Germinal center (tissue), 1 donor: ENCODE results near the gene PCF11.

Experiments used
- DNase-seq: peaks from one replicate; pipeline ENCODE4 v3.0.0; 2012; ENCODE audit warnings: mixed read lengths, low spot score

The PCF11 gene

GRCh38 chr11:83156144-83156995 is 561 bp upstream of the PCF11 start:
- DNase-seq = peak; percentile 98

- peak; percentile 42 for DNase-seq
Measured at GRCh38 chr11:83157594-83158356, 844 bp downstream of the PCF11 start.

- DNase-seq = no peak
Measured at GRCh38 chr11:83158357-83158786, 1.4 kb downstream of the PCF11 start.

GRCh38 chr11:83158965-83159901 is 2.3 kb downstream of the PCF11 start:
- DNase-seq = no peak

GRCh38 chr11:83159902-83160865 is 3.3 kb downstream of the PCF11 start:
- DNase-seq = no peak

- no peak for DNase-seq
Measured at GRCh38 chr11:83161610-83162199, 4.8 kb downstream of the PCF11 start.

- peak; percentile 30 for DNase-seq
Measured at GRCh38 chr11:83162377-83162776, 5.4 kb downstream of the PCF11 start.

- DNase-seq = no peak
Measured at GRCh38 chr11:83166193-83166866, 9.4 kb downstream of the PCF11 start.

- no peak for DNase-seq
Measured at GRCh38 chr11:83168756-83169155, 11.8 kb downstream of the PCF11 start.

GRCh38 chr11:83170865-83171264 is 13.9 kb downstream of the PCF11 start:
- no peak for DNase-seq

- DNase-seq = no peak
Measured at GRCh38 chr11:83172551-83172950, 15.6 kb downstream of the PCF11 start.

- no peak for DNase-seq
Measured at GRCh38 chr11:83174008-83174407, 17.1 kb downstream of the PCF11 start.

- no peak for DNase-seq
Measured at GRCh38 chr11:83175815-83176214, 18.9 kb downstream of the PCF11 start.

GRCh38 chr11:83181815-83182214 is 24.9 kb downstream of the PCF11 start:
- no peak for DNase-seq

GRCh38 chr11:83185767-83186166 is 28.8 kb downstream of the PCF11 start:
- no peak for DNase-seq

GRCh38 chr11:83187465-83187864 is 30.5 kb downstream of the PCF11 start:
- no peak for DNase-seq

GRCh38 chr11:83191491-83191890 is 34.6 kb downstream of the PCF11 start:
- DNase-seq = no peak

- DNase-seq = no peak
Measured at GRCh38 chr11:83191986-83192385, 35.1 kb downstream of the PCF11 start.

- DNase-seq = no peak
Measured at GRCh38 chr11:83192606-83193245, 35.8 kb downstream of the PCF11 start.
